ENCODE results near the gene KCNJ16.
"Not testable (repeated sequence)": the region's sequence is repeated elsewhere in the genome, so short reads cannot be mapped to it uniquely, and the experiment has no call there.

KCNJ16 gene

DNA sequence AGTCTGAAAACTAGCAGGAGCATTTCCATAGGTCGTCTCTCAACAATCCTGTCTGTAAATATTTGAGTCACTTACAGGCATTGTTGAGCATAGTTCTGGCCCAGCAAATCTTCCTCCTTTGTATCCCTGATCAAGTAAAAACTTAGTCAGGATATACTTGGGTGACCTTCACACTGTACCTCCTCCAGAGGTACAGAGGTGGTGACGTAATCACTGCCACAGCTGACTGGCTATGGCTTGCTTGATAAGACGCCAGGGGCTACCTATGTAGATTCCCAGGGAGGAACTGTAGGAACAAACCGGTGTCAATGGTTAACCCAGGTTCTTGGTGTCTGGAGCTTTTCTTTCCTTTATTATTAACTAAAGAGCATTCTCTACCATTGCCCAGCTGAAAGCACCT lies at the start of gene KCNJ16:
TSS of gene KCNJ16 (plus strand) at position 270 of the 400 bp plus-strand sequence. CDS start 56,863 bp downstream, outside the sequence.
- no peaks in the 10 kb centered on the region for H3K9me3 ChIP-seq (ENCODE audit: control insufficient read depth, insufficient read depth, low read length)

GRCh38 chr17:70028397-70028796 lies 46.6 kb upstream of the KCNJ16 start:
- H3K9ac ChIP-seq (ENCODE audit: low read depth, low read length), result no peak overlapping the region
- no peaks in the 10 kb centered on the region for H3K36me3 ChIP-seq (ENCODE audit: insufficient read depth, low read length)
- H3K9me3 ChIP-seq (ENCODE audit: control insufficient read depth, insufficient read depth, low read length), result 0 out of 2 replicates have a peak, but pooled peaks cover 3% of the 10 kb centered on the region
- no peaks in the 10 kb centered on the region for H3K4me1 ChIP-seq (ENCODE audit: insufficient read depth, low read length)

More for the DNA sequence above, at the start of gene KCNJ16:
- H3K4me1 ChIP-seq (ENCODE audit: insufficient read depth, low read length), result peaks cover 6% of the 10 kb centered on the region; the same call in 1 of the 2 replicates
- H3K36me3 ChIP-seq (ENCODE audit: insufficient read depth, low read length), result no peaks in the 10 kb centered on the region
- no peak within 1 kb of the TSS for H3K9ac ChIP-seq (ENCODE audit: low read depth, low read length)

- Histone ChIP-seq H3K9me3 (ENCODE audit: control insufficient read depth, insufficient read depth, low read length) (0 out of 2 replicates have a peak, but pooled peaks cover 3% of the 10 kb centered on the region), H3K9ac (ENCODE audit: low read depth, low read length) (no peak overlapping the region), H3K4me1 (ENCODE audit: insufficient read depth, low read length) (no peaks in the 10 kb centered on the region), H3K36me3 (ENCODE audit: insufficient read depth, low read length) (no peaks in the 10 kb centered on the region)
Measured at GRCh38 chr17:70028978-70029767, 45.9 kb upstream of the KCNJ16 start.

GRCh38 chr17:70030371-70030770 lies 44.7 kb upstream of the KCNJ16 start:
- Histone ChIP-seq H3K4me1 (ENCODE audit: insufficient read depth, low read length) (no peaks in the 10 kb centered on the region), H3K9me3 (ENCODE audit: control insufficient read depth, insufficient read depth, low read length) (0 out of 2 replicates have a peak, but pooled peaks cover 3% of the 10 kb centered on the region), H3K36me3 (ENCODE audit: insufficient read depth, low read length) (no peaks in the 10 kb centered on the region), H3K9ac (ENCODE audit: low read depth, low read length) (no peak overlapping the region)

DNA sequence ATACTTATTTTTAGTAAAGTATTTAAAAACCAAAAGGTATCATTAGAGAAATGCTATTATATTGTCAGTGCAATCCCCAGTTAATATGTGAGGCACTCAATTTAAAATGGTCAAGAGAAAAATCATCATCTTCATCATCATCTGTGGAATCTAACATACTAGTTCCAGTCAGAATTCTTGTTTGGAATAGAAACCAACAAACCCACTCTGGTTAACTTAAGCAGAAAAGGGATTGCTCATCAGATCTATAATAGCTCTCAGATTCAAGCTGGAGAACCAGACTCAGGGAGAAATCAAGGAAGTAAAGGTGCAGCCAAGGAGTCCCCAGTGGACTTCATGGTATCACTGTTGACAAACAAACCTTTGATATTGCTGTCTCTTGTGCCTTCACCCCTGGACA lies 43.7 kb upstream of the KCNJ16 start:
- Histone ChIP-seq H3K9me3 (ENCODE audit: control insufficient read depth, insufficient read depth, low read length) (0 out of 2 replicates have a peak, but pooled peaks cover 3% of the 10 kb centered on the region), H3K4me1 (ENCODE audit: insufficient read depth, low read length) (no peaks in the 10 kb centered on the region), H3K36me3 (ENCODE audit: insufficient read depth, low read length) (no peaks in the 10 kb centered on the region), H3K9ac (ENCODE audit: low read depth, low read length) (no peak overlapping the region)

DNA sequence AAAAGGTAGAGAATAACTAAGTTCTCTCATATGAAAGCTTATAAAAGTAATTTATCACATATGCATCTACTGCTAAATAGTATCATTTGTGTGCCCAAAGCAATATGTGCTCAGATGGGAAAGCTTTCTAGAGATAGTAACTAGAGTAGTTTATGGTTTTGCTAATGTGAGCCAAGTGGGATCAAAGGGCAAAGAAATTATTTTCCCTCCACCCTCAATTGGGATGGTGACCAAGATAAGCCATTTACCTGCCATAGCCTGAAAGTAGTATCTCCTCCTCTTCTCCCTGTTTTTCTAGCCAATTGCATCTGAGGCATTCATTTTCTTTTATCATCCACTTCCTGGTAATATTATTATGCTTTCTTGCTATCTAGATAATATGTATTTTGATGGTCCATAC lies 41.9 kb upstream of the KCNJ16 start:
- no peak overlapping the region for H3K9ac ChIP-seq (ENCODE audit: low read depth, low read length)
- H3K4me1 ChIP-seq (ENCODE audit: insufficient read depth, low read length), result no peaks in the 10 kb centered on the region
- H3K9me3 ChIP-seq (ENCODE audit: control insufficient read depth, insufficient read depth, low read length), result 0 out of 2 replicates have a peak, but pooled peaks cover 3% of the 10 kb centered on the region
- H3K36me3 ChIP-seq (ENCODE audit: insufficient read depth, low read length), result no peaks in the 10 kb centered on the region

- H3K36me3 ChIP-seq (ENCODE audit: insufficient read depth, low read length), result no peaks in the 10 kb centered on the region
- no peaks in the 10 kb centered on the region for H3K4me1 ChIP-seq (ENCODE audit: insufficient read depth, low read length)
- H3K9ac ChIP-seq (ENCODE audit: low read depth, low read length), result no peak overlapping the region
- H3K9me3 ChIP-seq (ENCODE audit: control insufficient read depth, insufficient read depth, low read length), result 0 out of 2 replicates have a peak, but pooled peaks cover 3% of the 10 kb centered on the region
Measured at GRCh38 chr17:70034158-70034557, 40.9 kb upstream of the KCNJ16 start.

DNA sequence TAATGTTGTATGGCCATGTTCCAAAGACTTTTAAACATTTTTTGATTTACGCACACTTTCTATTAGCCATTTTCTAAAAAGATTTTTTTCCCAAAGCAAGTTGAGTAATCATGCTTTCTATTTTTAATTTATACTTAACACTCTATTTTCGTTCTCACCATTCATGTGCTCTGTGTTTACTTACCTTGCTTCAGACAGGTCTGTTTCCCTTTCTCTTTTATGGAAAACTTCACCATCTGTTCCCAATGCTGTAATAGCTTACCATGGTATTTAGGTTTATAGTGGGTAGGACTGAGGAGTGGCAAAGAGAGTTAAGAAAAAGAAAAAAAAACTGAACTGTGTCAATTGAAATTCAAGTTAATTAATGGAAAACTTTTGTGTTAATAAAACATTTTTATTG lies 37.5 kb upstream of the KCNJ16 start:
- no peak overlapping the region for H3K9ac ChIP-seq (ENCODE audit: low read depth, low read length)
- no peaks in the 10 kb centered on the region for H3K36me3 ChIP-seq (ENCODE audit: insufficient read depth, low read length)
- H3K4me1 ChIP-seq (ENCODE audit: insufficient read depth, low read length), result no peaks in the 10 kb centered on the region
- H3K9me3 ChIP-seq (ENCODE audit: control insufficient read depth, insufficient read depth, low read length), result 0 out of 2 replicates have a peak, but pooled peaks cover 3% of the 10 kb centered on the region

GRCh38 chr17:70040336-70040735 lies 34.7 kb upstream of the KCNJ16 start:
- Histone ChIP-seq H3K9me3 (ENCODE audit: control insufficient read depth, insufficient read depth, low read length) (no peaks in the 10 kb centered on the region), H3K4me1 (ENCODE audit: insufficient read depth, low read length) (no peaks in the 10 kb centered on the region), H3K9ac (ENCODE audit: low read depth, low read length) (no peak overlapping the region), H3K36me3 (ENCODE audit: insufficient read depth, low read length) (no peaks in the 10 kb centered on the region)

GRCh38 chr17:70041061-70041460 lies 34.0 kb upstream of the KCNJ16 start:
- Histone ChIP-seq H3K36me3 (ENCODE audit: insufficient read depth, low read length) (no peaks in the 10 kb centered on the region), H3K9me3 (ENCODE audit: control insufficient read depth, insufficient read depth, low read length) (no peaks in the 10 kb centered on the region), H3K9ac (ENCODE audit: low read depth, low read length) (no peak overlapping the region), H3K4me1 (ENCODE audit: insufficient read depth, low read length) (no peaks in the 10 kb centered on the region)

- no peaks in the 10 kb centered on the region for H3K4me1 ChIP-seq (ENCODE audit: insufficient read depth, low read length)
- H3K9me3 ChIP-seq (ENCODE audit: control insufficient read depth, insufficient read depth, low read length), result no peaks in the 10 kb centered on the region
- H3K36me3 ChIP-seq (ENCODE audit: insufficient read depth, low read length), result no peaks in the 10 kb centered on the region
- H3K9ac ChIP-seq (ENCODE audit: low read depth, low read length), result no peak overlapping the region
Measured at GRCh38 chr17:70041540-70041939, 33.5 kb upstream of the KCNJ16 start.

DNA sequence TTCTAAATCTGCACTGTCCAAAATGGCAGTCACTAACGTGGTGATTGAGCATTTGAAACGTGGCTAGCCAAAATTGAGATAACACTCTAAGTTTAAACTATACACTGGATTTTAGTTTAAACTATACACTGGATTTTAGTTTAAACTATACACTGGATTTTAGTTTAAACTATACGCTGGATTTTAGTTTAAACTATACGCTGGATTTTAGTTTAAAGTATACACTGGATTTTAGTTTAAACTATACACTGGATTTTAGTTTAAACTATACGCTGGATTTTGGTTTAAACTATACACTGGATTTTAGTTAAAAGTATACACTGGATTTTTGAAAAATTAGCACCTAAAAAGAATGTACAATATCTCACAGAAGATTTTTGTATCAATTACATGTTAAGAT lies 29.2 kb upstream of the KCNJ16 start:
- H3K9me3 ChIP-seq (ENCODE audit: control insufficient read depth, insufficient read depth, low read length); H3K4me1 ChIP-seq (ENCODE audit: insufficient read depth, low read length); H3K9ac ChIP-seq (ENCODE audit: low read depth, low read length): not testable (repeated sequence)

DNA sequence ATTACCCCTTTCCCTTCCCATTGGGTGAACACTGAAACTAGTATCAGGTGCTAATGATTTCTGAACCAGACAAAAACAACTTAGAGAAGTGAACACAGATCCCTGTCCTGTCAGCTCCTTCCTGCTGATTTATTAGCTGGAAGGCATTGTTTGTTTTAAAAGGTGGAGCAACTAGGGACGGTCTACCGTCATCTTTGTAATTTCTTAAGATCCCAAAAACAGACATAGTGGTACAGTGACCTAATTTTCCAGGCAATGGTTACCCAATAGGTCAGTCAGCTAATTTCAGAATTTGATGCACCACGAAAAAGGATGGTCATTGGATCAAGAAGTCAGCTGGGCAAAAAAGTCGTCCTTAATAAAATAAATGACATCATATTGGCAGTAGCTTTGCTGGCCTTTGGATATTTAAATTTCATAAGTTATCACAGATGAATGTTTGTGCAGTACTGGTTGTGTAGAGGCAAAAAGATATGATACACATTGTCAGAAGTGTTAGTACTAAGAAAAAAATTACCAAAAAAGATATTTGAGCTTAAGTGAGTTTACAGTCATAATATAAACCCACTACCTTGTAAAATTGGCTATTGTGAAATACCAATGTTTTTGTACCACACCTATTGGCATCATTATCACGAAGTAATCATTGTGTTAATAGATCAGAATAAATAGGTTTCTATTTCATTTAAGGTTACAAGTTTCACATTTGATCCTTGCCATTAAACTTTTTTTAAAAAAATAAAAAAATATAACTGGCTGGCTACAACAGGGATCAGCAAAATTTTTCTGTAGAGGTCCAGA lies 27.2 kb upstream of the KCNJ16 start:
- Histone ChIP-seq H3K36me3 (ENCODE audit: insufficient read depth, low read length) (no peaks in the 10 kb centered on the region), H3K4me1 (ENCODE audit: insufficient read depth, low read length) (no peaks in the 10 kb centered on the region), H3K9me3 (ENCODE audit: control insufficient read depth, insufficient read depth, low read length) (no peaks in the 10 kb centered on the region), H3K9ac (ENCODE audit: low read depth, low read length) (no peak overlapping the region)

More for the DNA sequence above, 29.2 kb upstream of the KCNJ16 start:
- not testable (repeated sequence) for H3K36me3 ChIP-seq (ENCODE audit: insufficient read depth, low read length)

DNA sequence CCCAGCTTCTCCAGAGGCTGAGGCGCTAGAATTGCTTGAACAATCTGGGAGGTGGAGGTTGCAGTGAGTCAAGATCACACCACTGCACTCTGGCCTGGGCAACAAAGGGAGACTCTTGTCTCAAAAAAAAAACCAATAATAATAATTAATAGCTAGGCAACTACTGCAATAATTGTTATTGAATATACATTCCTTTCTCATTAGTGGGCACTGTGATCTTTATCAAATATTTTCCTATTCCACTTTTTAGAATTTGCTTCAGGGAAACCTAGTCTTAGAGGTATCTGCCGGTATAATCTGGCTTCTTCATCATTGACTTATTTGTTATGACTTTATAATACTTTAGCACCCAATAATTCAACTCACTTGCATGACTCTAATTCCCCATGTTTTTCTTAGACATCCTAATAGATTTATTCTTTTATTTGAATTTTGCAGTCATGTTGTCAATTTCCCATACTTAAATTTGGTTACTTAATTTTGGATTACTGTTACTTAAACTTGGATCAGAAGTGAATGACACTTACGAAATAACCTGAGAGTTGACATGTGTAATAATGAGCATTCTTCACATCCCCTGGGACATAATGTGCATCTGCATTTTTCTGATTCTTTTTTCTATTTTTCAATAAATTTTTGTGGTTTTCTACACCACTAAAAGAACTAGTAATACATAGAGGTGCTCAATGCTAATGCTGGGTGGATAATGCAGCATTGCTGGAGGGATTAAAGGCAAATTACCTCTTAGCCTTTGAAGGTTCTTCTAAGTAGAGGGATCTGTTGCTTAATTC lies 25.0 kb upstream of the KCNJ16 start:
- Histone ChIP-seq H3K4me1 (ENCODE audit: insufficient read depth, low read length) (peaks cover under 1% of the 10 kb centered on the region; the same call in 1 of the 2 replicates), H3K9ac (ENCODE audit: low read depth, low read length) (no peak overlapping the region), H3K9me3 (ENCODE audit: control insufficient read depth, insufficient read depth, low read length) (no peaks in the 10 kb centered on the region), H3K36me3 (ENCODE audit: insufficient read depth, low read length) (no peaks in the 10 kb centered on the region)
